ENCODE data around the gene CTAGE9.

- no peak for TF ChIP-seq EZH2 (IDR thresholded peaks at IDR 0.05; ENCODE audit: borderline replicate concordance, low read length)
- no peak for TF ChIP-seq CTCF (IDR thresholded peaks at IDR 0.05; ENCODE audit: low read length)
Measured at GRCh38 chr6:131660195-131660594, 50.6 kb downstream of the CTAGE9 start.

Data from OCI-LY1 (cell line).